ENCODE data around the gene PARM1. TPM values are rescaled to one million over a fixed set of nuclear protein-coding genes. Genes with fewer than 3 reads are reported as not detected.

The PARM1 gene
- polyA plus RNA-seq, 1 of the 3 experiments (the other 2 are of a cell fraction) = not detected

- DNase-seq = no peak
- Histone ChIP-seq H3K27me3 (ENCODE audit: insufficient read depth) (no peaks in the 10 kb centered on the region), H3K9me3 (no peaks in the 10 kb centered on the region), H3K4me3 (ENCODE audit: low read depth in 2 of 2, low read length in 1 of 2) (no peak overlapping the region), H2AFZ (ENCODE audit: low read depth) (no peak overlapping the region), H3K79me2 (ENCODE audit: insufficient read depth) (no peaks in the 10 kb centered on the region), H3K4me1 (ENCODE audit: control insufficient read depth in 1 of 2, insufficient read depth in 2 of 2, low read depth in 1 of 2, low read length in 1 of 2) (no peaks in the 10 kb centered on the region), H3K27ac (ENCODE audit: low read depth in 2 of 2, low read length in 1 of 2) (no peak overlapping the region), H3K36me3 (replicated peaks in 1 of 2; ENCODE audit: control insufficient read depth in 1 of 2, insufficient read depth in 2 of 2, low read length in 1 of 2) (no peaks in the 10 kb centered on the region), H3K4me2 (no peak overlapping the region), H3K9ac (no peak overlapping the region), H3F3A (replicated peaks; ENCODE audit: insufficient read depth) (no peaks in the 10 kb centered on the region), H3K9me2 (no peaks in the 10 kb centered on the region), H4K20me1 (ENCODE audit: insufficient read depth) (no peaks in the 10 kb centered on the region)
- TF ChIP-seq GATA2 (CRISPR knock-in tag; IDR thresholded peaks at IDR 0.05) (no peak), SMC3 (IDR thresholded peaks at IDR 0.05; ENCODE audit: low read depth, low read length) (no peak), CHD2 (IDR thresholded peaks at IDR 0.05; ENCODE audit: low read length, partially characterized antibody) (no peak)
- CTCF ChIA-PET = no interaction called here
- POLR2A ChIA-PET = no interaction called here
- 0% methylated on average over 1 of the region's 1 CpG for WGBS (ENCODE audit: low lambda C conversion rate)
Observed at GRCh38 chr4:75051431-75051830, 118.5 kb downstream of the PARM1 start.

DNA sequence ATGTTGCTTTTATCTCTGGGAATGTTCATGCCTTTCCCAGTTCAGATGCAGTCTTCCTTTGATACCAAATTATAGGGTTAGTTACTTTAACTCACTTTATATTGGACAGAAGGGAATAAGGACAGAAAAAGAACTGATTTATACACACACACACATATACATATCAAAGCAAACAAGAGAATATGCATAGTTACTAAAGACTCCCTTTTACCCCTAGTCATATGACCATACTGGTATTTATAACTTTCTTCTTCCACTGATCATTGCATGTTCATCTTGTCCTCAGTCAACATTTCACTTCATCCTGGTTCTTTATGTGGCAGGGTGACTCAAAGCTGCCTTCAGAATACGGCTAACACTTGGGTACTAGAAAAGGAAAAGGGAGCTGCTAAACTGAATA, 120.4 kb downstream of the PARM1 start:
- Histone ChIP-seq H3K4me3 (ENCODE audit: low read depth in 2 of 2, low read length in 1 of 2) (no peak overlapping the region), H3K9ac (no peak overlapping the region), H2AFZ (ENCODE audit: low read depth) (no peak overlapping the region), H3K79me2 (ENCODE audit: insufficient read depth) (no peaks in the 10 kb centered on the region), H3K9me2 (no peaks in the 10 kb centered on the region), H3F3A (replicated peaks; ENCODE audit: insufficient read depth) (no peaks in the 10 kb centered on the region), H3K9me3 (no peaks in the 10 kb centered on the region), H3K4me1 (ENCODE audit: control insufficient read depth in 1 of 2, insufficient read depth in 2 of 2, low read depth in 1 of 2, low read length in 1 of 2) (no peaks in the 10 kb centered on the region), H3K36me3 (replicated peaks in 1 of 2; ENCODE audit: control insufficient read depth in 1 of 2, insufficient read depth in 2 of 2, low read length in 1 of 2) (no peaks in the 10 kb centered on the region), H3K27ac (ENCODE audit: low read depth in 2 of 2, low read length in 1 of 2) (no peak overlapping the region), H4K20me1 (ENCODE audit: insufficient read depth) (no peaks in the 10 kb centered on the region), H3K27me3 (ENCODE audit: insufficient read depth) (peaks cover under 1% of the 10 kb centered on the region; the same call in 1 of the 2 replicates), H3K4me2 (no peak overlapping the region)
- ChIA-PET CTCF (no interaction called here), POLR2A (no interaction called here)
- WGBS (ENCODE audit: low lambda C conversion rate) = 0% methylated on average over 1 of the region's 1 CpG
- no peak for DNase-seq
- no peak for TF ChIP-seq SMC3 (IDR thresholded peaks at IDR 0.05; ENCODE audit: low read depth, low read length)
- no peak for TF ChIP-seq FOXJ3 (CRISPR knock-in tag; IDR thresholded peaks at IDR 0.05)
- TF ChIP-seq ELF1 (IDR thresholded peaks at IDR 0.05) = no peak

DNA sequence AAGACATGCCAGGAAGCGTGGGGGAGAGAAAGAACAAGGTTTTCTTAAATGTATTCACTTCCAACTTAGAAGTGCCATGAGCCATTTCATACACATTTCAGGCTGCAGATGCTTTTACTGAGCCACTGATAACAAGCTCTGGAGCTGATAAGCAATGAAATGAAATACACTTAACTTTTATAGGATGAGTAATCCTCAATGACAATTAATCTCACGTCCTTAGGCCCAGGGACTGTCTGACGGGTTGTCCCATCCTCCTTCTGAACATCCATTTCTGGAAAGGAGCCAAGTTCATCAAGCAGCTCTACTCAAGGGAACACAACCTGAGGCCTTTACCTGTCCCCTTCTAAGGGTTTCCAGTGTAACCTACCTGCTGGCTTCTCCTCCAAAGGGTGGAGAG, 121.2 kb downstream of the PARM1 start:
- Histone ChIP-seq H3K9ac (no peak overlapping the region), H3K27me3 (ENCODE audit: insufficient read depth) (peaks cover 6% of the 10 kb centered on the region; the same call in 1 of the 2 replicates), H3F3A (replicated peaks; ENCODE audit: insufficient read depth) (no peaks in the 10 kb centered on the region), H4K20me1 (ENCODE audit: insufficient read depth) (no peaks in the 10 kb centered on the region), H3K4me3 (ENCODE audit: low read depth in 2 of 2, low read length in 1 of 2) (no peak overlapping the region), H3K9me2 (no peaks in the 10 kb centered on the region), H3K36me3 (replicated peaks in 1 of 2; ENCODE audit: control insufficient read depth in 1 of 2, insufficient read depth in 2 of 2, low read length in 1 of 2) (no peaks in the 10 kb centered on the region), H3K79me2 (ENCODE audit: insufficient read depth) (no peaks in the 10 kb centered on the region), H2AFZ (ENCODE audit: low read depth) (no peak overlapping the region), H3K4me1 (ENCODE audit: control insufficient read depth in 1 of 2, insufficient read depth in 2 of 2, low read depth in 1 of 2, low read length in 1 of 2) (no peaks in the 10 kb centered on the region), H3K9me3 (no peaks in the 10 kb centered on the region), H3K27ac (ENCODE audit: low read depth in 2 of 2, low read length in 1 of 2) (no peak overlapping the region), H3K4me2 (no peak overlapping the region)
- 11% methylated on average over 3 of the region's 3 CpGs for WGBS (ENCODE audit: low lambda C conversion rate)
- POLR2A ChIA-PET = no interaction called here
- no peak for DNase-seq
- no peak for TF ChIP-seq RFX5 (IDR thresholded peaks at IDR 0.05; ENCODE audit: low read length)
- no peak for TF ChIP-seq FOXJ3 (CRISPR knock-in tag; IDR thresholded peaks at IDR 0.05)
- TF ChIP-seq ELF1 (IDR thresholded peaks at IDR 0.05) = no peak
- CTCF ChIA-PET = no interaction called here

GRCh38 chr4:75056277-75056676, 123.4 kb downstream of the PARM1 start:
- Histone ChIP-seq H3K9me2 (no peaks in the 10 kb centered on the region), H3K4me1 (ENCODE audit: control insufficient read depth in 1 of 2, insufficient read depth in 2 of 2, low read depth in 1 of 2, low read length in 1 of 2) (no peaks in the 10 kb centered on the region), H3K36me3 (replicated peaks in 1 of 2; ENCODE audit: control insufficient read depth in 1 of 2, insufficient read depth in 2 of 2, low read length in 1 of 2) (no peaks in the 10 kb centered on the region), H3K9ac (no peak overlapping the region), H3K4me3 (ENCODE audit: low read depth in 2 of 2, low read length in 1 of 2) (no peak overlapping the region), H2AFZ (ENCODE audit: low read depth) (no peak overlapping the region), H3F3A (replicated peaks; ENCODE audit: insufficient read depth) (no peaks in the 10 kb centered on the region), H3K27ac (ENCODE audit: low read depth in 2 of 2, low read length in 1 of 2) (no peak overlapping the region), H3K4me2 (no peak overlapping the region), H3K27me3 (ENCODE audit: insufficient read depth) (peaks cover 6% of the 10 kb centered on the region; the same call in 1 of the 2 replicates), H3K9me3 (no peaks in the 10 kb centered on the region), H3K79me2 (ENCODE audit: insufficient read depth) (no peaks in the 10 kb centered on the region), H4K20me1 (ENCODE audit: insufficient read depth) (no peaks in the 10 kb centered on the region)
- 6% methylated on average over 4 of the region's 4 CpGs for WGBS (ENCODE audit: low lambda C conversion rate)
- ChIA-PET CTCF (no interaction called here), POLR2A (no interaction called here)
- TF ChIP-seq, protein P1, sequence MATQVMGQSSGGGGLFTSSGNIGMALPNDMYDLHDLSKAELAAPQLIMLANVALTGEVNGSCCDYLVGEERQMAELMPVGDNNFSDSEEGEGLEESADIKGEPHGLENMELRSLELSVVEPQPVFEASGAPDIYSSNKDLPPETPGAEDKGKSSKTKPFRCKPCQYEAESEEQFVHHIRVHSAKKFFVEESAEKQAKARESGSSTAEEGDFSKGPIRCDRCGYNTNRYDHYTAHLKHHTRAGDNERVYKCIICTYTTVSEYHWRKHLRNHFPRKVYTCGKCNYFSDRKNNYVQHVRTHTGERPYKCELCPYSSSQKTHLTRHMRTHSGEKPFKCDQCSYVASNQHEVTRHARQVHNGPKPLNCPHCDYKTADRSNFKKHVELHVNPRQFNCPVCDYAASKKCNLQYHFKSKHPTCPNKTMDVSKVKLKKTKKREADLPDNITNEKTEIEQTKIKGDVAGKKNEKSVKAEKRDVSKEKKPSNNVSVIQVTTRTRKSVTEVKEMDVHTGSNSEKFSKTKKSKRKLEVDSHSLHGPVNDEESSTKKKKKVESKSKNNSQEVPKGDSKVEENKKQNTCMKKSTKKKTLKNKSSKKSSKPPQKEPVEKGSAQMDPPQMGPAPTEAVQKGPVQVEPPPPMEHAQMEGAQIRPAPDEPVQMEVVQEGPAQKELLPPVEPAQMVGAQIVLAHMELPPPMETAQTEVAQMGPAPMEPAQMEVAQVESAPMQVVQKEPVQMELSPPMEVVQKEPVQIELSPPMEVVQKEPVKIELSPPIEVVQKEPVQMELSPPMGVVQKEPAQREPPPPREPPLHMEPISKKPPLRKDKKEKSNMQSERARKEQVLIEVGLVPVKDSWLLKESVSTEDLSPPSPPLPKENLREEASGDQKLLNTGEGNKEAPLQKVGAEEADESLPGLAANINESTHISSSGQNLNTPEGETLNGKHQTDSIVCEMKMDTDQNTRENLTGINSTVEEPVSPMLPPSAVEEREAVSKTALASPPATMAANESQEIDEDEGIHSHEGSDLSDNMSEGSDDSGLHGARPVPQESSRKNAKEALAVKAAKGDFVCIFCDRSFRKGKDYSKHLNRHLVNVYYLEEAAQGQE (IDR thresholded peaks at IDR 0.05; ENCODE audit: low read depth, low read length) = no peak
- TF ChIP-seq PBX3 (IDR thresholded peaks at IDR 0.05) (no peak), EP300 (IDR thresholded peaks at IDR 0.05; ENCODE audit: borderline replicate concordance in 1 of 2, low read depth in 1 of 2, low read length in 1 of 2) (no peak), FOSL2 (IDR thresholded peaks at IDR 0.05; ENCODE audit: borderline replicate concordance, low read depth) (no peak)
- DNase-seq = no peak
